GM21381 (cell line): ENCODE measurements around the gene ATP8B3.
"Not testable (repeated sequence)": the region's sequence is repeated elsewhere in the genome, so short reads cannot be mapped to it uniquely, and the experiment has no call there.

Source experiments
- ATAC-seq: cut with Tn5 transposase; IDR thresholded peaks from one replicate; pipeline ENCODE4 v1.9.1; 2021; ENCODE audit warnings: mild to moderate bottlenecking, moderate library complexity; ENCODE audit not compliant: unreplicated experiment

The ATP8B3 gene

DNA sequence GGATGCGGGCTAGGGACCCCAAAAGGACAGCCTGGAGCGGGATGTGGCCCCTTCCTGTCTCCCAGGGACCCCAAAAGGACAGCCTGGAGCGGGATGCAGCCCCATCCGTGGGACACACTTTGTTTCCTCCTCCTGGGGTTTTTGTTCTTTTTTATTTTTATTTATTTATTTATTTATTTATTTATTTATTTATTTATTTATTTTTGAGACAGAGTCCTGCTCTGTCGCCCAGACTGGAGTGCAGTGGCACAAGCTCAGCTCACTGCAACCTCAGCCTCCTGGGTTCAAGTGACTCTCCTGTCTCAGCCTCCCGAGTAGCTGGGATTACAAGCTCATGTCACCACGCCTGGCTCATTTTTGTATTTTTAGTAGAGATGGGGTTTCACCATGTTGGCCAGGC is 14.8 kb downstream of the ATP8B3 start:
- ATAC-seq = not testable (repeated sequence)

DNA sequence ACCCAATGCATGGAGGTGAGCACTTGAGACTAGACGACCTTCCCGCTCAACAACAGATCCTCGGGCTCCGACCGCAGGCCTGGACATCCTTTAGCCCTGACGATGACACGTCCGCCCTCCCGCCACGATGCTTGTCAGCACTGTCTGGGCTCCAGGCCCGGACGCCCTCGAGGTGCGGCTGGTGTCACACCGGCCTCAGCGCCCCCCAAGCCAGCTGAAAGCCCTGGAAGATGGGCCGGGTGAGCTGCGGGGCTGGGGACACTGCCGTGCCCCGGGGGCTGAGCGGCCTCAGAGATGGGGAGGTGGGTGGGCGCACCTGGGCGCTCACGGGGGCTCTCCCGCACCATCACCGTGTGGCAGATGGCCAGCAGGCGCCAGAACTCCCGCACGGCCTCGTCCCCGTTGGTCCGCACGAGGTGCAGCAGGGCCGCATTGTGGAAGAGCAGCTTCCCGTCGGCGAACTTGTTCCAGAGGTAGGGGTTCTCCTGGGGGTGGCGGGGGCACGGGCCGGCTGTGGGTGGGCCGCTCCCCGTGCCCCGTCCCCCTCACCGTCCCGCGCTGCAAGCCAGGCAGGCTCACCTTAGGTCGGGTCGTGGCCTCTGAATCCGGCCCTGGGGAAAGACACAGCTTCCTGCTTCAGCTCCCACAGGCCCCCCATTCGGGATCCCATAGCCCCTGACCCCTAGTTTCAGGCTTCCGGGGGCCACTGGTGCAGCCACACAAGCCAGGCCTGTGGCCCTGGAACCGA is 15.5 kb downstream of the ATP8B3 start:
- no peak for ATAC-seq

DNA sequence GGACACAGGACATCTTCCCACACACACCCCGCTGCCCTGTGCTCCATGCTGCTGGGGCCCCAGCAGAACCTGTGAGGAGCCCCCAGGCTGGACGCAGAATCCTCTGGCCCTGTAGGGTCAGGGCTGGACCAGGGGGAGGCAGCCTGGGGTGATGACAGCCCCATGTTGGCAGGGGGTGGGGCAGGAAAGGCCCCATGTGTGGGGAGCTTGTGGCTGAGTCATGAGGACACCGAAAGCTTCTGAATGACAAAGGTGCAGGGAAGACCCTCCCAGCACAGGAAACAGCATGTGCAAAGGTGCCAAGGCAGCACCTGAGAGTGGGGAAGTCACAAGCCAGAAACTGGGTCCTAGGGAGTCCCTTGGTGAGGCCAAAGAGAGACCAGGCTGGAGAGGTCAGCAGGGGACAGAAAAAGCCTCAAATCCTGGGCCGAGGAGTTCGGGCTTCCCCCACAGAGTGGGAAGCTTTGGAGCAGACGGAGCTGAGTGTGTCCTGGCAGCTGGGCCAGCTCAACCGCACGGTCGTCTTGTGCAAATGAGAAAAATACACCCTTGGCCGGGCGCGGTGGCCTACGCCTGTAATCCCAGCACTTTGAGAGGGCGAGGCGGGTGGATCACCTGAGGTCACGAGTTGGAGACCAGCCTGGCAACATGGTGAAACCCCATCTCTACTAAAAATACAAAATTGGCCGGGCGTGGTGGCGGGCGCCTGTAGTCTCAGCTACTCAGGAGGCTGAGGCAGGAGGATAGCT is 17.5 kb downstream of the ATP8B3 start:
- ATAC-seq = no peak

DNA sequence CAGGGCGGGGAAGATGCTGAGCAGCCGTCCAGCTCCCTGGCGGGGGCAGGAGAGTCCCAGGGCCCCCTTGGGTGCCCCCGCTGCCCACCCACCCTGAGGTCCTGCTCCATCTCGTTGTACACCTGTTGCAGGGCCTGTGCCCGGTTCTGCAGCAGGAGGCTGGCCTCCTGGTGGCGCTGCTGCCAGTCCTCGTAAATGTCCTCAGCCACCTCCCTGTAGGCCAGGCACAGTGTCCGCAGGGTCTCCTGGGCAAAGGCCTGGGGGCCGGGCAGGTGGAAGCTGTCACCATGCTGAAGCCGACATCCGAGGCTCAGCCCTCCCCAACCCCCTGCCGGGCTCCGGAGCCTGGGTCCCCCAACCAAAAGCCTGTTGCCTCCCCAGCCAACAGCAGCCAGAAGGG is 20.2 kb downstream of the ATP8B3 start:
- no peak for ATAC-seq

DNA sequence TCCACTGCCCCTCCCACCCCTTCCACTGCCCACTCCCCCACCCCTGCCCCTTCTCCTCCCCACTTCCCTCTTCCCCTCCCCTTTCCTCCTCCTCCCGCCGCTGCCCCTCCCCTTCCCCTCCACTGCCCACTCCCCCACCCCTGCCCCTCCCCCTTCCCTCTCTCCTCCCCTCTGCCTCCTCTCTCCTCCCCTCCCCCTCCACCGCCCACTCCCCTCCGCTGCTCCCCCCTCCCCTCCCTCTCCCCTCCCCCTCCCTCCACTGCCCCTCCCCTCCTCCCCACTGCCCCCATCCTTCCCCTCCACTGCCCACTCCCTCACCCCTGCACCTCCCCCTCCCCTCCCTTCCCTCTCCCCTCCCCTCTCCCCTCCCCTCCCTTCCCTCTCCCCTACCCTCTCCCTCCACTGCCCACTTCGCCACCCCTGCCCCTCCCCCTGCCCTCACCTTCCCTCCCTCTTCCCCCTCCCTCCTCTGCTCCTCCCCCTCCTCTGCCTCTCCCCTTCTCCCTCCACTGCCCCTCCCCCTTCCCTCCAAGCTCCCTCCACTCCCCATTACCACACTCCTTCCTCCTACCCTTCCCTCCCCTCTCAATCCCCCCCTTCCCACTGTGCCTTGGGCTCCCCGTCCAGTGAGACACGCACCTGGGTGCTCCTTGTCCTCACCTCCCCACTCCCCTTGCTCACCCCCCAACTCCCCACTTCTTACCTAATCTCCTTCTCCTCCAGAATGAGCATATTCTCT is 21.9 kb downstream of the ATP8B3 start:
- ATAC-seq = no peak

DNA sequence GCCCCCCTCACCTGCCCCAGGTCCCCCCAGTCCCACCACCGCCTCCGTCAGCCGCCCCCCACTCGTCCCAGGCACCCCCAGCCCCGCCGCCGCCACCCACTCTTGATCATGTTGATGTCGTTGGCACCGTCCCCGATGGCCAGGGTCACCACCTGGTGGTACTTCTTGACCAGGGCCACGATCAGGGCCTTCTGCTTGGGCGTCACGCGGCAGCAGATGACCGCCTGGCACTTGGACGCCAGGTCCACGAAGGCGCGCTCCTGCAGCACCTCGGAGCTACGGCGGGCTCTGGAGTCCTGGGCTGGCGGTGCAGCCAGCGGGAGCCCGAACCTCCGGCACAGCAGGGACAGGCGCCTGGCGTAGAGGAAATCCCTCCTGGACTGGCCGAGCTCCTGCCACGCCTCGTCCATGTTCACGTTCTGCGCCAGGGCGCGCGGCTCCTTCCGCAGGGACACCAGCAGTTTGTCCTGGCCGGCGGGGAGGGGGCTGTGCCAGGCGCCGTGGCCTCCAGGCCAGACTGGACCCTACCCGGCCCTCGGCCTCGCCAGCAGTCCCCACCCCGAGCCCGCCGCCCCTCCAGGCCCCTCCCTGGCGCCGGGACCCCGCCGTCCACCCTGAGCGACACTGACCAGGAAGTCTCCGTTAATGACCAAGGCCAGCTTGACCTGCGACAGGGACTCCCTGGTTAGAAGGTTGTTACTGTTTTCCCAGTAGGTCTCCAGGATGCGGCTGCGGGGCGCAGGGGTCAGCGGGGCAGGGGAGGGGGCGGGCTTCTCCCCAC is 22.6 kb downstream of the ATP8B3 start:
- no peak for ATAC-seq

DNA sequence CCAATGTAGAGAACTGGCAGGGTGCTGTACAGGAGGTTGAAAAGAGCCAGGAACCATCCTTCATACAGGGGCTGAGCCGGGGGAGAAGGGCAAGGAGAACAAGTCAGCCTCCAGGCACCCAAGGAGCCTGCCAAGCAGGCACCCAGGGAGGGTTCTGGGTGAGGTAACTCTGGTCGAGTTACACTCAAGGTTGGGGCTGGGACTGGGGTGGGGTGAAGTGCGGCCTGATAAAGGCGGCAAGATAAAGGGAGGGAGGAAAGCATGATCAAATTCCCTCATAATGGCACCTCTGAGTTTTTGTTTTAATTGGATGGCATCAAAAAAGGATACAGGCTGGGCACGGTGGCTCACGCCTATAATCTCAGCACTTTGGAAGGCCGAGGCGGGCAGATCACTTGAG is 25.0 kb downstream of the ATP8B3 start:
- no peak for ATAC-seq

DNA sequence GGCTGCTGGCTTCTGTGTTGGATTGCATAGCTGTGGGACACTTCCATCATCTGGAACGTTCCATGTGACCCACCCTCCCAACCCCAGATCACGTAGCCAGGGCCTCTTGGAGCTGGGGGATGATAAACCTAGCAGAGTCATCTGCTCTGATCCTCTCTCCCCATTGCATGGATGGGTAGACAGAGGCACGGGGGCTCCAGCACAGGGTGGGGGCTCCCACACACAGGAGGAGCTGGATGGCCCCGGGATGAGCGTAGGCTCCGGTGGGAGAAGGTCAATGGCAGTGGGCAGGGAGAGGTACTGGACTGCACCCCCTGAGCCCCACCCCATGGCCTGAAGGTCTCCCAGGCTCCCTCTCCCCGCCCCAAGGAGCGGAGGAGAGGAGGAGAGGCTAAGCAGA is 25.4 kb downstream of the ATP8B3 start:
- no peak for ATAC-seq

DNA sequence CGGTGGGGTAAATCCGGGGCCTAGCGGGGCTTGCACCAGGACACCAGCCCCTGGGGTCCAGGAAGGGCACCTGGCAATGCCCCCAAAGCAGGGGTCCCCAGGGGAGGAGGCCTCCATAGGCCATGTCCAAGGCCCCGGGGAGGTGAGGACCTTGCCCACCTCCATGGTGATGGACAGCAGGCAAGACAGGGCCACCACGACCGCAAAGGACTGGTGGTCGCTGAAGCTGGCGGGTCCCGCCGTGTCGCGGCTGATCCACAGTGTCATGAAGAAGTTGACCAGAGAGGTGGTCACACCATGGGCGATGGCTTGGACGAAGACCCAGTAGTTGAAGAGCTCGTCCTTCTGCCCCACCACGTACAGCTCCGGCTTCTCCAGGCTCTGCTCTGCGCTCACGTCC is 26.8 kb downstream of the ATP8B3 start:
- no peak for ATAC-seq

DNA sequence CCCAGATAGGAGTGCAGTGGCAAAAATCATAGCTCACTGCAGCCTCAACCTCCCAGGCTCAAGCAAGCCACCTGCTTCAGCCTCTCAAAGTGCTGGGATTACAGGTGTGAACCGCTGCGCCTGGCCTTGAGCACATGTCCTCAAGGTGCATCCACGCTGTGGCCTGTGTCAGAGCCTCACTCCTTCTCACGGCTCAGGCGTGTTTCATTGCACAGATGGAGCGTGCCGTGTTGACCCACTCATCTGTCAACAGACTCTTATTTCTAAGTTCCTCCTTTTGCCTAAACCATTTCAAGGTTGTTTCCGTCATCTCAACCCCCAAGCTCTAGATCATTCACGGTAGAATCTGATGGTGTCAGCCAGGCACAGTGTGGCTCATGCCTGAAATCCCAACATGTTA is 28.2 kb downstream of the ATP8B3 start:
- ATAC-seq = no peak

DNA sequence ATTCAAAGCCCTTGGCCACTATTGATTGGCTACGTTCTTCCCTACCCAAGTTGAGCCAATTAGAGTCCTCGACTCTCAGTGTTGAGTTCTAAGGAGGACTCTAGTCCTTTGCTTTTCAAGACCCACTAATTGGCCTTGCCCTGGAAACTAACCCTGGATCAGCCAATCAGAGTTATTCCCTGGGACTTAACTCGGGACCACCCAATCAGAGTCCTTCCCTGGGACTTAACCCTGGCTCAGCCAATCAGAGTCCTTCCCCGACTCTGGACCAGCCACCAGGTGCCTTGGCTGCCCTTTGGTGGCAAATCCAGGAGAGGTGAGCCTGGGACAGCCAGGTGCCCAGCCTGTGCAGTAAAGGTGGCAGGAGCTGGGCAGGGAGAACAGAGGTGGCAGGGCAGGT is 28.7 kb downstream of the ATP8B3 start:
- no peak for ATAC-seq

DNA sequence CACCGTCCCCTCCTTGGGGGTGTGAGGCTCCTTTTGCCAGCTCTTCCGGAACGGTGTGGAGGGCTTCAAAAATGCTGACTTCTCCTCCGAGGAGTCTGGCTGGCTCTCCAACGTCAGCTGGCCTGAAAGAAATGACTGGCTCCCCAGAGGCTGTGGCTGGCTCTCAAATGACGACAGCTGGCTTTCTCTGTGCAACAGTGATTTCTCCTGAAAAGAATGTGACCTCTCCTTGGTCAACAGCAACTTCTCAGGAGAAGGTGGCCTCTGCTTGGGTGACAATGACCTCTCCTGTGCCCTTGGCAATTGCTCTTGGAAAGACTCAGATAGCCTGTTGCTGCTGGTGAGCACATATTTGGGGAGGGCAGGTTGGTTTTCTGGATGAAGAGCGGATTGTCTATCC is 29.6 kb downstream of the ATP8B3 start:
- no peak for ATAC-seq

DNA sequence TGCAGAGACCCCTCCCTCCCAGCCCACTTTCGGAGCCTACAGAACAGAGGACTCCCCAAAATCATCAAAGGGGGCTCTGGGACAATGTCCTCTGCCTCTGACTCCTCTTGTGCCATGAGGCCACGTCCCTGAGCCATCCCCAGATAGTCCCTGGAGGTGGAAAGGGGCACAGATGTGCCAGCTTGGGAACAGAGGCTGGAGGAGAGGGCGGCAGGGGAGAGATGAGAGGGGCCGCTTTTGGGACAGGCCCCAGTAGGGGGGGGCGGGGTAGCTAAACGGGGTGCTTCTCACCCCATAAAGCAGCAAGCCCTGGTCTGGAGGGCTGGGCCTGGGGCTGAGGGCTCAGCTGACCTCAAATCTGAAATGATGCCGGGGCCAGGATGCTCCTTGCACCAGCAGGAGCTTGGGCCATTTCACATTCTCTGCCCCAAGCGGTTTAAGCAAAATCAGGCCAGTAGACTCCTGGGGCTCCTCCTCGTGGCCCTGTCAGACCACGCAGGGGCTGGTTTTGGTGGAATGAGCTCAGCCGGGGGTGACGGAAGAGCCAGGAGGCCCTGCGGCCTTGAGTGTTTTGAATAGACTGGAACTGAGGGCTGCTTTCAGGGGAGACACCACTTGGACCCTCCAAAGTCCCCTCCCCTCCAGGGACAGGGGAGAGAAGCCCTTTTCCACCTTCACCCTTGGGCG is 31.7 kb downstream of the ATP8B3 start:
- ATAC-seq = no peak

DNA sequence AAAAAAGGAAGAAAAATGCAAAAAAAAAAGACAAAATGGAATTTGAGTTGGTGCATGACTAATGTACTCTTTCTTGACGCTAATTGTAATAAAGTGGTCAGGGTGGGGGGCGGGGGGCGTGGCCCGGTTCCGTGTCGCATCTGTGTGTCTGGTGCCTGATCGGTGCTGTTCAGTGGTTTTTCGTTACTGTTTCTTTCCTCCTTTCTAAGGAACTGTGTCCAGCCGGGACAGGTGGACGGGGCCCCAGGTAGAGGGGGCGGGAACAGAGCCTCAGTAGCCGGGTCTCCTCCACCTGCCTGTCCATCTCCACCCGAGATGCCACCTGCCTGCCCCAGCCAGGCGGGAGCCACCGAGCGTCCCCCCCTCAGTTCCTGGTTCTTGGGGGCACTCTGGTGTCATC is 32.5 kb downstream of the ATP8B3 start:
- no peak for ATAC-seq

DNA sequence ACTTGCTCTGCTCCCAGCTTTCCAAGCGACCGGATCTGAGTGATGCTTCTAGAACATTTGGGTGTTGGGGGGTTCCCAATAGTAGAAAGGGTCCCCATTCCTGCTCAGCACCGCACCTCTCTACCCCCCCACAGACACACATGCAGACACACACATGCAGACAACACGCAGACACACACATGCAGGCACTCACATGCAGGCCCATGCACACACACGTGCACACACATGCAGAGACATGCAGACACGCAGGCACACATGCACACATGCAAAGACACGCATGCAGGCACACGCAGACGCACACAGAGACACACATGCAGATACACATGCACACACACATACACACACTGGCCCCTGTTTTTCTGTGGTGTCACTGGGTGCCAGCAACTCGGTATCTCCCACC is 34.9 kb downstream of the ATP8B3 start:
- ATAC-seq = no peak

DNA sequence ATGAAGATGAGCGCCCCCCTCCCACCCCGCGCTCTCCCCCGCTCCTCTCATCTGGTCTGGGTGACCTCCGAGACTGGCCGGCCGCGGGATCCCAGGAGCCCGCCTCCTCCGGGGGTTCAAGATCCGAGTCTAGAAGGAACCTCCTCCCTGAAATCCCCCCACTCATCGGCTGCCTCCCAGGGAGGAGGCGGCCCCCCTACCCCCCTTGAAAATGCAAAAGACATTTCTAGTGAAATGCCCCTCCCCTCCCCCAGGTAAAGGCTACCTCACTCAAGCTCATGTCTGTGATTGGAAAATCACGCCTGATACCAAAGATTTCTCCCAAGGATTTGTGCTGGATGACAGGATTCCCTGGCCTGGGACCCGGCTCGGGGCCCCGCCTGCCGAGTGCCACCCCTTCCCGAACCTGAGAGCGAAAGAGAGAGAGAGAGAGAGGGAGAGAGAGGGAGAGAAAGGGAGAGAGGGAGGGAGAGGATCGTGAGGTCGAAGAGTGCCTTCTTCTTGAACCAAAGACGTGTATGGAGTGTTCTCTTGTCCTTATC is 35.4 kb downstream of the ATP8B3 start:
- ATAC-seq = no peak

DNA sequence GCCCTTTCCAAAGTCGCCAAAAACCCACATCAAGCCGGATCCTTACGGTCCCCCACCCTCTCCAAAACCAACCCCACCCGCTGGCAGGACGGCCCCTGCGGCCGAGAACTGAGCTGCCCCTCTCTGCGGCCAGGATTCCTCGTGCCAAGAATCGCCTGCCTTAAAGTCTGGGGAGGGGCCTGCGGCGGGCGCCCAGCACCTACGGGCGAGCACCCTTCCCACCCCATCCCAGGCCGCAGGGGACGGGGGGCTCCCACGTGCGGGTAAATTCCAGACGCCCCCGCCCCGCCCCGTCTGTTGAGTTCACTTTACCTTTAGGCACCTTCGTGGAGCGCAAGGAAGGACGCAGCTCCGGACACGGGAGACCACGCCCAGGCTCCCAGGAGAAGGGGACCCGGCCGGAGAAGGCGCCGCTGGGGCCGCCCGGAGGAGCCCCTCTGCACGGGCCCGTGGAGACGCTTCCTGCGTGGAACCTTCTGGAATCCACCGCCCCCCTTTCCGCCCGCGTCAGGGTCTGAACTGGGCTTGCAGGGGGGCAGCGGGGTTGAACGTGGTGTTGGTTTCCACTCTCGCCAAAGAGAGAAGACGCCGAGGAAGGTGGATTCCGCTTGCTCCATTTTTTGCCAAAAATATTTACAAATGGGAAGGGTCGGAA is 36.0 kb downstream of the ATP8B3 start:
- ATAC-seq = no peak

DNA sequence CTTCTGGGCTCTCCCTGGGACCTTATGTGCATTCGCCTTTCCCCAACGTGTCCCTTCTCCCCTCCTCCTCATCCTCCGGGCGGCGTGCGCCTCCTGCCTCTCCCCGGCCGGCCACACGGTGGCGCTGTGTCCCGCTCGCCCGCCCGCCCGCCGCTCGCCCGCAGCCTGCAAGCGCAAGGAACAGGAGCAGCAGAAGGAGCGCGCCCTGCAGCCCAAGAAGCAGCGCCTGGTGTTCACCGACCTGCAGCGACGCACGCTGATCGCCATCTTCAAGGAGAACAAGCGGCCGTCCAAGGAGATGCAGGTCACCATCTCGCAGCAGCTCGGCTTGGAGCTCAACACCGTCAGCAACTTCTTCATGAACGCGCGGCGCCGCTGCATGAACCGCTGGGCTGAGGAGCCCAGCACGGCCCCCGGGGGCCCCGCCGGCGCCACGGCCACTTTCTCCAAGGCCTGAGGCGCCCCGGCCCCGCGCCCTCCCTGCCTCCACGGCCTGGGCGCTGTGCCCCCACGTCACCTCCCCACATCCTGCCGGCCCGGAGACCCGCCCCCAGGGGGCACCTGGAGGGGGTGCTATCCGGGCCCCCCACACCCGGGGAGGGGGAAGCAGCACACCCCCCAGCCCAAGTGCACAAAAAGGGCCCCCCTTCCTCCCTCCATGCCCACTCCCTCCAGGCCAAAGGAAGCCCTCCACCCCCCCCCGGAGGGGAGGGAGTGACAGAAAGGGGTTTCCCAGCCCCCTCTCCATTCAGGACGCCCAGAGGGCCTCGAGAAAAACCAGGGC is 36.9 kb downstream of the ATP8B3 start:
- no peak for ATAC-seq

DNA sequence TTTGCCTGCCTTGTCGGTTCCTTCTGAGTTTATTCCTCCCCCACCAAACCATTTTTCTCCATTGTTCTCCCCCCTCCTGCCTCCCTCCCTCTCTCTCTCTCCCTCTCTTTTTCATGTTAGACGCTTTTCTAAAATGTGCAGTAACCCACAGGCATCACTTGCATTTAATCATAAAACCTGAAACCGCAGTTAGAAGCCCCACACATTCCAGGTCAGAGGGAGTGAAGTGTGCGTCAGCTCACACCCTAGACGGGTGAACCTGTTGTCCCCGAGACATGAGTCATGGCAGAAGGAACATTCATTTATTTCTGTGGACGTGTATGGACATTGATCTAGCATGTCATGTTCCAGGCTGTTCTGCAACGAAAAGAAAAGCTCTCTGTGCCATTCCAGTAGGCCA is 38.9 kb downstream of the ATP8B3 start:
- ATAC-seq = no peak
